Thymus (tissue), 11 donors: ENCODE data around the gene CGREF1. TPM values are rescaled to one million over a fixed set of nuclear protein-coding genes. Genes with fewer than 3 reads are reported as not detected.
A peak's percentile ranks its signal among the peaks of the same experiment; 100 is the strongest.

Source experiments
- DNase-seq, 9 donors: peaks; one replicate each; pipeline ENCODE4 v3.0.0-alpha.2; 2013; ENCODE audit warnings: low spot score in 9 of 9, low read depth in 6 of 9, missing footprints in 1 of 9
- H3K27ac ChIP-seq, 2 donors: one replicate each; pipeline ENCODE4 v1.5.1; 2013; ENCODE audit warnings: control low read depth in 1 of 2, low read depth in 1 of 2, low read length in 1 of 2, mild to moderate bottlenecking in 1 of 2, moderate library complexity in 1 of 2
- H3K27me3 ChIP-seq, 2 donors: one replicate each; pipeline ENCODE4 v1.5.1; 2013; ENCODE audit warnings: low read length in 1 of 2; ENCODE audit not compliant: control insufficient read depth in 2 of 2, insufficient read depth in 1 of 2
- H3K36me3 ChIP-seq, 2 donors: one replicate each; pipeline ENCODE4 v1.5.1; 2013; ENCODE audit warnings: low read length in 1 of 2, mild to moderate bottlenecking in 1 of 2, moderate library complexity in 1 of 2; ENCODE audit not compliant: control insufficient read depth in 2 of 2, insufficient read depth in 2 of 2
- H3K4me1 ChIP-seq, 2 donors: one replicate each; pipeline ENCODE4 v1.5.1; 2013; ENCODE audit warnings: low read length in 2 of 2; ENCODE audit not compliant: control insufficient read depth in 2 of 2, insufficient read depth in 2 of 2
- H3K4me3 ChIP-seq, 2 donors: one replicate each; pipeline ENCODE4 v1.5.1; 2013; ENCODE audit warnings: low read length in 2 of 2, control low read depth in 1 of 2, mild to moderate bottlenecking in 1 of 2
- H3K9me3 ChIP-seq, 2 donors: one replicate each; pipeline ENCODE4 v1.5.1; 2013; ENCODE audit warnings: low read length in 1 of 2, mild to moderate bottlenecking in 1 of 2; ENCODE audit not compliant: control insufficient read depth in 2 of 2, insufficient read depth in 1 of 2
- WGBS: extraction: QIAGEN DNeasy Blood & Tissue Kit; methylation state at CpG from one replicate; pipeline ENCODE4 v1.1.7; 2013; 5-methylcytosine and 5-hydroxymethylcytosine counted together
- polyA plus RNA-seq: library from polyadenylated mRNA; stranded (reverse); fragments of 200-250 nt; gene quantifications from one replicate; pipeline ENCODE4 v1.2.3, GENCODE V29; 2013
- total RNA-seq: library from RNA; stranded (reverse); fragments of 120-200 nt; gene quantifications from one replicate; pipeline ENCODE4 v1.2.4, GENCODE V29; 2013
- donor health status: healthy.

Gene CGREF1
- total and polyA plus RNA-seq, 2 donors: 0.43 to 0.57 TPM

DNA sequence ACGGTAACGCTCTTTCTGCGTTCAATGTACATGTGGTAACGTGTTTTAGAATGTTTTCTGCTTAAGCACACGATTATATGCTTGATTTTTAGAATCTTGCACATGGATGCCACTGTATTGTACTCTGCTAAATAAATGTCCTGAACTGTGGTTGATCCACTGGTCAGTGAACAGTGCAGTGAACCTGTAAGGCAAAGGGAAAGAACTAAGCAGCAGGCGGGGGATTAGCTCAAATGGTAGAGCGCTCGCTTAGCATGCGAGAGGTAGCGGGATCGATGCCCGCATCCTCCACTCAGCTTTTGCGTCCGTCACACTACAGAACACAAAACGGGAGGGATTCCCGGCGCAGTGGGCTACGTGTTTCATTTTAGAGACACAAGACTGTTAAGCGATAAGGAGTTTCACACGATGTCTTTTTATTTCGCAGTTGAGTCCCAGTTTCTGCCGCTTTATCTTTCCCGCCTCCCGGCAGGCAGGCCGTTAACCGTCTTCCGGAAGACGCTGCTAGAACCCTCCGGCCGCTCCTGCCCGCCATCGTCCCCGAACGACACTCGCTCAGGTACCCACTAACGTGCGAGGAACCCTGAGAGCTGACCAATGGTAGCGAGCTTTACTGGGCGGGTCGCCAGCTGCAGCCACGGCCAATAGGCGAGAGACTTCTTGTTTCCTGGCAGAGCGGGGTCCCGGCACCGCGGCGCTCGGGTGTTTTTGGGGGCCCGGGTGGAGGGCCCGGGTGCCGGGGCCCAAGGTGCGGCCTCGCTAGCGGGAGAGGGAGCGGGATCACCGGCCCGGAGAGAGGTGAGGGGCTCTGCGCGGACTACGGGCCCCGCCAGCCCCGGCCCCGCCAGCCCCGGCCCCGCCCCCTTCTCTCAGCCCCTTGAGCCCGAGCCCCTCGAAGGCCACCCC lies 67.7 kb downstream of the CGREF1 start, which contains the start of gene AGBL5:
AGBL5 (plus strand) TSS at position 673 of the 906 bp plus-strand sequence. CDS start 1,291 bp downstream, outside the sequence.
- peak within 1 kb of the TSS; percentile 81 to 83 for H3K4me3 ChIP-seq
- peak; percentile 86 to 98 (median 93) for DNase-seq
- WGBS: under 1% methylated on average over 67 of the region's 67 CpGs
- H3K27ac ChIP-seq: peak within 1 kb of the TSS; percentile 90 to 91
- peaks cover 26 to 30% of the 10 kb centered on the region in 2 donors for H3K36me3 ChIP-seq
- peaks cover 0 to 13% of the 10 kb centered on the region in 2 donors for H3K27me3 ChIP-seq
- peaks cover 4 to 21% of the 10 kb centered on the region in 2 donors for H3K4me1 ChIP-seq
- H3K9me3 ChIP-seq: no peaks in the 10 kb centered on the region

Other genes with a start within 250 kb of the CGREF1 start
- 0.99 TPM for gene MAPRE3, start 148.5 kb downstream of the CGREF1 start, total RNA-seq
- gene MAPRE3, start 148.5 kb downstream of the CGREF1 start, polyA plus RNA-seq: 17.0 TPM
- gene TMEM214, start 86.2 kb downstream of the CGREF1 start, total RNA-seq: 8.8 TPM
- 30.3 TPM for gene TMEM214, start 86.2 kb downstream of the CGREF1 start, polyA plus RNA-seq
- gene AGBL5, start 67.5 kb downstream of the CGREF1 start, total RNA-seq: 18.5 TPM
- gene AGBL5, start 67.5 kb downstream of the CGREF1 start, polyA plus RNA-seq: 11.0 TPM
- 388 TPM for gene OST4, start 47.5 kb downstream of the CGREF1 start, total RNA-seq
- 516 TPM for gene OST4, start 47.5 kb downstream of the CGREF1 start, polyA plus RNA-seq
- 9.2 TPM for gene EMILIN1, start 40.5 kb downstream of the CGREF1 start, total RNA-seq
- 8.9 TPM for gene EMILIN1, start 40.5 kb downstream of the CGREF1 start, polyA plus RNA-seq
- 1.5 TPM for gene KHK, start 32.4 kb downstream of the CGREF1 start, total RNA-seq
- gene KHK, start 32.4 kb downstream of the CGREF1 start, polyA plus RNA-seq: 2.5 TPM
- 0.09 TPM for gene ABHD1, start 4.7 kb upstream of the CGREF1 start, total RNA-seq
- 0.27 TPM for gene ABHD1, start 4.7 kb upstream of the CGREF1 start, polyA plus RNA-seq
- 41.3 TPM for gene PREB, start 15.5 kb upstream of the CGREF1 start, total RNA-seq
- 56.9 TPM for gene PREB, start 15.5 kb upstream of the CGREF1 start, polyA plus RNA-seq
- not detected for gene PRR30, start 20.3 kb upstream of the CGREF1 start, total RNA-seq
- gene PRR30, start 20.3 kb upstream of the CGREF1 start, polyA plus RNA-seq: not detected
- 0.14 TPM for gene TCF23, start 29.9 kb upstream of the CGREF1 start, total RNA-seq
- 0.05 TPM for gene TCF23, start 29.9 kb upstream of the CGREF1 start, polyA plus RNA-seq
- 109 TPM for gene ATRAID, start 92.9 kb upstream of the CGREF1 start, total RNA-seq
- 125 TPM for gene ATRAID, start 92.9 kb upstream of the CGREF1 start, polyA plus RNA-seq
- 15.8 TPM for gene SLC5A6, start 93.1 kb upstream of the CGREF1 start, total RNA-seq
- 24.3 TPM for gene SLC5A6, start 93.1 kb upstream of the CGREF1 start, polyA plus RNA-seq
- 14.8 TPM for gene CAD, start 98.2 kb upstream of the CGREF1 start, total RNA-seq
- gene CAD, start 98.2 kb upstream of the CGREF1 start, polyA plus RNA-seq: 18.6 TPM
- gene SLC30A3, start 143.9 kb upstream of the CGREF1 start, total RNA-seq: 0.05 TPM
- 0.18 TPM for gene SLC30A3, start 143.9 kb upstream of the CGREF1 start, polyA plus RNA-seq
- not detected for gene DNAJC5G, start 156.3 kb upstream of the CGREF1 start, total RNA-seq
- gene DNAJC5G, start 156.3 kb upstream of the CGREF1 start, polyA plus RNA-seq: 0.02 TPM
- 0.14 TPM for gene TRIM54, start 163.3 kb upstream of the CGREF1 start, total RNA-seq
- gene TRIM54, start 163.3 kb upstream of the CGREF1 start, polyA plus RNA-seq: 0.52 TPM
- 1.0 TPM for gene UCN, start 189.3 kb upstream of the CGREF1 start, total RNA-seq
- 8.1 TPM for gene UCN, start 189.3 kb upstream of the CGREF1 start, polyA plus RNA-seq
- 51.1 TPM for gene MPV17, start 204.0 kb upstream of the CGREF1 start, total RNA-seq
- gene MPV17, start 204.0 kb upstream of the CGREF1 start, polyA plus RNA-seq: 94.1 TPM
- 31.1 TPM for gene GTF3C2, start 237.6 kb upstream of the CGREF1 start, total RNA-seq
- gene GTF3C2, start 237.6 kb upstream of the CGREF1 start, polyA plus RNA-seq: 39.9 TPM